Subcutaneous adipose tissue (tissue), 4 donors: ENCODE measurements around the gene ACER3. TPM values are rescaled to one million over a fixed set of nuclear protein-coding genes. Genes with fewer than 3 reads are reported as not detected.

ENCODE experiments used
- total RNA-seq, 4 donors: library from RNA; depleted of rRNA; stranded (reverse); fragments of >200 nt; gene quantifications; one replicate each; pipeline ENCODE4 v1.1.0, GENCODE V29; 2016
- TF ChIP-seq, protein P1 (sequence below): fragments of 450-650 bp; IDR thresholded peaks from one replicate; pipeline ENCODE4 v1.5.1; 2016; ENCODE audit warnings: low read depth, mild to moderate bottlenecking, control low read depth, antibody characterized with exemption, moderate library complexity

Gene ACER3
- total RNA-seq, 4 donors from 2014 or later, result 28.6 to 39.4 (median 31.5) TPM

GRCh38 chr11:76889411-76889975 lies 28.8 kb downstream of the ACER3 start:
- TF ChIP-seq, protein P1, sequence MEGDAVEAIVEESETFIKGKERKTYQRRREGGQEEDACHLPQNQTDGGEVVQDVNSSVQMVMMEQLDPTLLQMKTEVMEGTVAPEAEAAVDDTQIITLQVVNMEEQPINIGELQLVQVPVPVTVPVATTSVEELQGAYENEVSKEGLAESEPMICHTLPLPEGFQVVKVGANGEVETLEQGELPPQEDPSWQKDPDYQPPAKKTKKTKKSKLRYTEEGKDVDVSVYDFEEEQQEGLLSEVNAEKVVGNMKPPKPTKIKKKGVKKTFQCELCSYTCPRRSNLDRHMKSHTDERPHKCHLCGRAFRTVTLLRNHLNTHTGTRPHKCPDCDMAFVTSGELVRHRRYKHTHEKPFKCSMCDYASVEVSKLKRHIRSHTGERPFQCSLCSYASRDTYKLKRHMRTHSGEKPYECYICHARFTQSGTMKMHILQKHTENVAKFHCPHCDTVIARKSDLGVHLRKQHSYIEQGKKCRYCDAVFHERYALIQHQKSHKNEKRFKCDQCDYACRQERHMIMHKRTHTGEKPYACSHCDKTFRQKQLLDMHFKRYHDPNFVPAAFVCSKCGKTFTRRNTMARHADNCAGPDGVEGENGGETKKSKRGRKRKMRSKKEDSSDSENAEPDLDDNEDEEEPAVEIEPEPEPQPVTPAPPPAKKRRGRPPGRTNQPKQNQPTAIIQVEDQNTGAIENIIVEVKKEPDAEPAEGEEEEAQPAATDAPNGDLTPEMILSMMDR, result no peak

DNA sequence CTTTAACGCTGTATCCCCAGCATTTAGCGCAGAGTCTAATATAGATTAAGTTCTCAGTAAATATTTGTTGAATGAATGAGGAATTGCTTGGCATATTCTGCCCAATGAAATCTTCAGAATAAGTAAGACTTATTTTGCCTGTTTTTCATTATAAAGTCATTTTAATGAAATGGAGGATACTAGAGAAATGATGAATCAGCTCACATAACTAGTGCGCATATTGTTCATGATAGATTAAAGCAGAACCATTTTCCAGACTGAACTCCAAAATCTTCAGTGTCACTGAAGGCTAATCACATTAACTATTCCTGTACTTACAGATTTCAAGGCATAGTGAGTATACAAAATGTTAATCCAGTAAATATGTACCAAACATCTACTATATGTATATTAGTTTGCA lies 29.6 kb downstream of the ACER3 start:
- TF ChIP-seq, protein P1, result no peak

GRCh38 chr11:76891285-76891684 lies 30.6 kb downstream of the ACER3 start:
- TF ChIP-seq, protein P1, result no peak

- TF ChIP-seq, protein P1, result no peak
These were observed 31.1 kb downstream of the ACER3 start for GRCh38 chr11:76891793-76892192.

- TF ChIP-seq, protein P1, result no peak
These were observed 31.6 kb downstream of the ACER3 start for GRCh38 chr11:76892306-76892705.

- TF ChIP-seq, protein P1, result no peak
These were observed 36.5 kb downstream of the ACER3 start for GRCh38 chr11:76897233-76897632.

- TF ChIP-seq, protein P1, result no peak
These were observed 40.4 kb downstream of the ACER3 start for GRCh38 chr11:76901144-76901543.
